ENCODE measurements around the gene CNGB1. TPM values are rescaled to one million over a fixed set of nuclear protein-coding genes. Genes with fewer than 3 reads are reported as not detected.

Gene CNGB1
- polyA plus RNA-seq, 1 donor (not counting 4 experiments of a cell fraction or from before 2014, with no cell fraction given), result 0.08 TPM

DNA sequence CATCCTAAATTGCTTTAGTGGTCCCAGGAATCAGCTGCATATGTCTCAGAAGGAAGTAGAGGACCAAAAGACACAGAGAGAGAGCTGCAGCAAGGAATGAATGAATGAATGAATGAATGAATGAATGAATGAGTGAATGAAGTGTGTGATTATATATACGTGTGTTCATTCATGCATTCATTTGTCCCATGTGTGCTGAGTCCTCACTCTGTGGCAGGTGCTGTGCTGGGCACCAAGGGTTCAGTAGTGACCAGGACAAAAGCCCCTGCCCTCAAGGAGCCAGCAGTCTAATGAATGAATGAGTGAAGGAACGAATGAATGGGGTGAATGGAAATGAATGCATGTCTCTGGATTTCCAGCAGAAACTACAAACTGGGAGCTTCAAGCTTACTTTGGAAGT, 9.4 kb downstream of the CNGB1 start:
- no peak for DNase-seq (ENCODE audit: low read depth, low spot score)
- no peaks in the 10 kb centered on the region for H3K79me2 ChIP-seq (ENCODE audit: control insufficient read depth, insufficient read depth, low read length)
- no peak overlapping the region for H3K4me2 ChIP-seq (ENCODE audit: control insufficient read depth, extremely low read depth, insufficient read depth, low read depth, low read length)
- no peak for FAIRE-seq
- no peak overlapping the region for H2AFZ ChIP-seq (ENCODE audit: control insufficient read depth, low read length)
- no peak overlapping the region for H3K4me3 ChIP-seq (ENCODE audit: control insufficient read depth in 2 of 3, extremely low read depth in 1 of 3, insufficient read depth in 2 of 3, low read depth in 1 of 3, low read length in 3 of 3)
- dilution Hi-C loops (cut with MboI; ENCODE audit: extremely low pct_ligation_motif_present, low sequenced_read_pairs), result no loop called here
- no peaks in the 10 kb centered on the region for H3K36me3 ChIP-seq (ENCODE audit: control insufficient read depth in 2 of 2, extremely low read depth in 1 of 2, insufficient read depth in 2 of 2, low read length in 2 of 2)
- TF ChIP-seq EZH2 (IDR thresholded peaks at IDR 0.05; ENCODE audit: low read length), result no peak
- TF ChIP-seq, protein P1, sequence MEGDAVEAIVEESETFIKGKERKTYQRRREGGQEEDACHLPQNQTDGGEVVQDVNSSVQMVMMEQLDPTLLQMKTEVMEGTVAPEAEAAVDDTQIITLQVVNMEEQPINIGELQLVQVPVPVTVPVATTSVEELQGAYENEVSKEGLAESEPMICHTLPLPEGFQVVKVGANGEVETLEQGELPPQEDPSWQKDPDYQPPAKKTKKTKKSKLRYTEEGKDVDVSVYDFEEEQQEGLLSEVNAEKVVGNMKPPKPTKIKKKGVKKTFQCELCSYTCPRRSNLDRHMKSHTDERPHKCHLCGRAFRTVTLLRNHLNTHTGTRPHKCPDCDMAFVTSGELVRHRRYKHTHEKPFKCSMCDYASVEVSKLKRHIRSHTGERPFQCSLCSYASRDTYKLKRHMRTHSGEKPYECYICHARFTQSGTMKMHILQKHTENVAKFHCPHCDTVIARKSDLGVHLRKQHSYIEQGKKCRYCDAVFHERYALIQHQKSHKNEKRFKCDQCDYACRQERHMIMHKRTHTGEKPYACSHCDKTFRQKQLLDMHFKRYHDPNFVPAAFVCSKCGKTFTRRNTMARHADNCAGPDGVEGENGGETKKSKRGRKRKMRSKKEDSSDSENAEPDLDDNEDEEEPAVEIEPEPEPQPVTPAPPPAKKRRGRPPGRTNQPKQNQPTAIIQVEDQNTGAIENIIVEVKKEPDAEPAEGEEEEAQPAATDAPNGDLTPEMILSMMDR (optimal IDR thresholded peaks at IDR 0.05 in 1 of 3, IDR thresholded peaks at IDR 0.05 in 1 of 3, conservative IDR thresholded peaks at IDR 0.05 in 1 of 3; ENCODE audit: extremely low read depth in 1 of 3, insufficient read depth in 2 of 3, low read length in 3 of 3), result no peak
- H3K27ac ChIP-seq (ENCODE audit: control insufficient read depth, insufficient read depth, low read length), result no peak overlapping the region
- H3K9me1 ChIP-seq (ENCODE audit: control insufficient read depth, extremely low read depth, insufficient read depth, low read length), result no peaks in the 10 kb centered on the region
- H3K9ac ChIP-seq (ENCODE audit: control insufficient read depth, extremely low read depth, insufficient read depth, low read length), result no peak overlapping the region
- no peaks in the 10 kb centered on the region for H4K20me1 ChIP-seq (ENCODE audit: control insufficient read depth, extremely low read depth, insufficient read depth, low read length)
- peaks cover 4% of the 10 kb centered on the region for H3K27me3 ChIP-seq (ENCODE audit: control insufficient read depth, extremely low read depth, insufficient read depth, low read length)
- no peaks in the 10 kb centered on the region for H3K4me1 ChIP-seq (ENCODE audit: control insufficient read depth, extremely low read depth, insufficient read depth, low read length)
- no peaks in the 10 kb centered on the region for H3K9me3 ChIP-seq (ENCODE audit: control insufficient read depth, low read depth, low read length)

DNA sequence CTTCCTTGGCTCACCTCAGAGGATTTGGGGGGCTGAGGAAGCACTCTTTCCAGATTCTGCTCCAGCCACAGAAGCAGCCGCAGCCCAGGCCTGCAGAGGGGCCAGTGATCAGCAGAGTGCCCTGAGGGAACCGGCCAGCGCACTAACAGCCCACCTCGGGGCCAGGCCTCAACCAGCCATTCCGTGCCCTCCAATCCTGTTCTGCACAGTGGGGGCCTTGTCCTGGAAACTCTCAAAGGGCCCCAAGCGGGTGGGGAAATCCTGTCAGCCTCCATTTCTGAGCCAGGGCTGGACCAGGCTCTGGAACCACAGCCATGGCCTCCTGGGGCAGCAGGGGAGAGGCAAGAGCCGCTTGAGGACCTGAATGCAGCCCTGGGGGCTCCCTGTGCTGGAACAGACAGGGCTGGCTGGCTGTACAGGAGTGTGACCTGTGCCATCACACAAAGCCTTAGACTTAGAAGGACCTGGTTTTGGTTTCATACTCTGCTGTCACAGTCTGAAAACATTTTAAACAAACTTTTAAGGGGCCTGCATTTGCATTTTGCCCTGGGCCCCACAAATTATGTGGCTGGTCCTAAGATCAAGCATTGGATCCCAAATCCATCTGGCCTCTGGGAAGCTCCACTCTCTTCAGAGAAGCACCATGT, 10.0 kb downstream of the CNGB1 start:
- FAIRE-seq, result no peak
- H4K20me1 ChIP-seq (ENCODE audit: control insufficient read depth, extremely low read depth, insufficient read depth, low read length), result no peaks in the 10 kb centered on the region

More for the DNA sequence above, 10.0 kb downstream of the CNGB1 start:
- Histone ChIP-seq H3K27ac (ENCODE audit: control insufficient read depth, insufficient read depth, low read length) (no peak overlapping the region), H3K4me2 (ENCODE audit: control insufficient read depth, extremely low read depth, insufficient read depth, low read depth, low read length) (no peak overlapping the region), H3K27me3 (ENCODE audit: control insufficient read depth, extremely low read depth, insufficient read depth, low read length) (peaks cover 4% of the 10 kb centered on the region), H3K36me3 (ENCODE audit: control insufficient read depth in 2 of 2, extremely low read depth in 1 of 2, insufficient read depth in 2 of 2, low read length in 2 of 2) (no peaks in the 10 kb centered on the region), H3K4me1 (ENCODE audit: control insufficient read depth, extremely low read depth, insufficient read depth, low read length) (no peaks in the 10 kb centered on the region), H2AFZ (ENCODE audit: control insufficient read depth, low read length) (no peak overlapping the region), H3K9me3 (ENCODE audit: control insufficient read depth, low read depth, low read length) (no peaks in the 10 kb centered on the region), H3K9me1 (ENCODE audit: control insufficient read depth, extremely low read depth, insufficient read depth, low read length) (no peaks in the 10 kb centered on the region), H3K4me3 (ENCODE audit: control insufficient read depth in 2 of 3, extremely low read depth in 1 of 3, insufficient read depth in 2 of 3, low read depth in 1 of 3, low read length in 3 of 3) (no peak overlapping the region), H3K9ac (ENCODE audit: control insufficient read depth, extremely low read depth, insufficient read depth, low read length) (no peak overlapping the region), H3K79me2 (ENCODE audit: control insufficient read depth, insufficient read depth, low read length) (no peaks in the 10 kb centered on the region)
- dilution Hi-C loops (cut with MboI; ENCODE audit: extremely low pct_ligation_motif_present, low sequenced_read_pairs), result no loop called here
- TF ChIP-seq, protein P1 (optimal IDR thresholded peaks at IDR 0.05 in 1 of 3, IDR thresholded peaks at IDR 0.05 in 1 of 3, conservative IDR thresholded peaks at IDR 0.05 in 1 of 3; ENCODE audit: extremely low read depth in 1 of 3, insufficient read depth in 2 of 3, low read length in 3 of 3), result no peak
- TF ChIP-seq EZH2 (IDR thresholded peaks at IDR 0.05; ENCODE audit: low read length), result no peak
- DNase-seq (ENCODE audit: low read depth, low spot score), result no peak

All from keratinocyte (primary cell).